Gastrocnemius medialis (tissue), 4 donors: ENCODE measurements around the gene WFIKKN1.

Source experiments
- CTCF ChIP-seq, 5 experiments: fragments of 450-650 bp in 3 of 5; fragments of 200-600 bp in 2 of 5; sonication (generic) in 2 of 5; IDR thresholded peaks in 4 of 5; conservative IDR thresholded peaks in 1 of 5; 1 replicate in 4 of 5; 2 replicates in 1 of 5; pipeline ENCODE4 v1.5.1; 2016 to 2019; ENCODE audit warnings: antibody characterized with exemption in 5 of 5, mild to moderate bottlenecking in 3 of 5, moderate library complexity in 3 of 5
- POLR2A ChIP-seq, 2 donors: fragments of 450-650 bp; IDR thresholded peaks; one replicate each; pipeline ENCODE4 v1.6.1; 2017; ENCODE audit warnings: antibody characterized with exemption in 2 of 2, mild to moderate bottlenecking in 2 of 2, moderate library complexity in 2 of 2

DNA sequence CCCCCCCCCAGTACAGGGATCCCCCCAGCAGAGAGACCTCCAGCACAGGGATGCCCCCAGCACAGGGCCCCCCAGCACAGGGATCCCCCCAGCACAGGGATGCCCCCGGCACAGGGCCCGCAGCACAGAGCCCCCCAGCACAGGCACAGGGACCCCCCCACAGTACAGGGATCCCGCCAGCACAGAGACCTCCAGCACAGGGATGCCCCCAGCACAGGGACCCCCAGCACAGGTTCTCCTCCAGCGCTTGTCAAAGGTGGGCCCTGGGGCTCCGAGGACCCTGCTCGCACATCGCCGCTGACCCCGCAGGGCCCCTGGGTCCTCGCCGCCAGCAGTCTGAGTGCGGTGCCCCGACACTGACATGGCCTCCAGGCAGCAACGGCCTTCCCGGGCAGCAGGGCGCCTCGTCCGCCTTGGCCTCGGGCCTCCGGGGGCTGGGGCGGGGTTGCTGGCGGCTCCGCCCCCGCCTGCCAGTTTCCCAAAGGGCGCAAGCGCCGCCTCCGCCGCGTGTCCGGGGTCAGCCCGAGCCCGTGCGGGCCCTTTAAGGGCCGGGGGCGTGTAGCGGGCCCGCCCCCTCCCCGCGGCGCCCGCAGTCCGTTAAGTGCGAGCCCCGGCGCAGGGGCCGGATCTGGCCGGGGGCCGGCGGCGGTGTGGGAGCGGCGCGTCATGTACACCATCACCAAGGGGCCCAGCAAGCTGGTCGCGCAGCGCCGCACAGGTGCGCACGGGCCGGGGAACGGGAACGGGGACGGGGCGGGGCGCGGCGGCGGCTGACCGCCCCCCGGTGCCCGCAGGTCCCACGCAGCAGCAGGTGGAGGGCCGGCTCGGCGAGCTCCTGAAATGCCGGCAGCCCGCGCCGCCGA, 10.8 kb downstream of the WFIKKN1 start, which contains the start of gene MCRIP2:
- TF ChIP-seq CTCF (IDR thresholded peaks at IDR 0.05 in 4 of 5, conservative IDR thresholded peaks at IDR 0.05 in 1 of 5), result peak in 1 of 5 experiments; percentile 15
- TF ChIP-seq POLR2A (IDR thresholded peaks at IDR 0.05), result peak; percentile 96 to 98
